ENCODE measurements around the gene PTPA. TPM values are rescaled to one million over a fixed set of nuclear protein-coding genes. Genes with fewer than 3 reads are reported as not detected.

The PTPA gene
- total RNA-seq, 1 experiment from 2014 or later = 76.2 TPM

- H3K4me3 Mint-ChIP-seq (ENCODE audit: low read depth, unreplicated experiment) = no peak overlapping the region
- no peak for DNase-seq
- no TSS peak for BruUV-seq (replicated peaks)
- H3K9me3 Mint-ChIP-seq (ENCODE audit: low read depth, unreplicated experiment) = no peaks in the 10 kb centered on the region
- H3K27me3 Mint-ChIP-seq (ENCODE audit: unreplicated experiment) = peaks cover 9% of the 10 kb centered on the region
- peaks cover 17% of the 10 kb centered on the region for H3K36me3 Mint-ChIP-seq (ENCODE audit: insufficient read depth, unreplicated experiment)
- CTCF ChIA-PET = no interaction called here
- H3K4me1 Mint-ChIP-seq (ENCODE audit: low read depth, unreplicated experiment) = no peaks in the 10 kb centered on the region
- H3K27ac Mint-ChIP-seq (ENCODE audit: unreplicated experiment) = no peak overlapping the region
- intact Hi-C loops (cut with micrococcal nuclease; ENCODE audit: unreplicated experiment) = no loop called here
- TF ChIP-seq CTCF (IDR thresholded peaks at IDR 0.05; ENCODE audit: unreplicated experiment) = no peak
Measured at GRCh38 chr9:129108083-129108804, 3.0 kb upstream of the PTPA start.

GRCh38 chr9:129108805-129109536, 2.2 kb upstream of the PTPA start:
- Mint-ChIP-seq H3K9me3 (ENCODE audit: low read depth, unreplicated experiment) (no peaks in the 10 kb centered on the region), H3K36me3 (ENCODE audit: insufficient read depth, unreplicated experiment) (peaks cover 17% of the 10 kb centered on the region), H3K4me1 (ENCODE audit: low read depth, unreplicated experiment) (no peaks in the 10 kb centered on the region), H3K27me3 (ENCODE audit: unreplicated experiment) (peaks cover 9% of the 10 kb centered on the region), H3K4me3 (ENCODE audit: low read depth, unreplicated experiment) (peak overlapping the region; percentile 79), H3K27ac (ENCODE audit: unreplicated experiment) (no peak overlapping the region)
- intact Hi-C loops (cut with micrococcal nuclease; ENCODE audit: unreplicated experiment) = no loop called here
- no peak for DNase-seq
- BruUV-seq (replicated peaks) = no TSS peak
- CTCF ChIA-PET = no interaction called here
- no peak for TF ChIP-seq CTCF (IDR thresholded peaks at IDR 0.05; ENCODE audit: unreplicated experiment)

DNA sequence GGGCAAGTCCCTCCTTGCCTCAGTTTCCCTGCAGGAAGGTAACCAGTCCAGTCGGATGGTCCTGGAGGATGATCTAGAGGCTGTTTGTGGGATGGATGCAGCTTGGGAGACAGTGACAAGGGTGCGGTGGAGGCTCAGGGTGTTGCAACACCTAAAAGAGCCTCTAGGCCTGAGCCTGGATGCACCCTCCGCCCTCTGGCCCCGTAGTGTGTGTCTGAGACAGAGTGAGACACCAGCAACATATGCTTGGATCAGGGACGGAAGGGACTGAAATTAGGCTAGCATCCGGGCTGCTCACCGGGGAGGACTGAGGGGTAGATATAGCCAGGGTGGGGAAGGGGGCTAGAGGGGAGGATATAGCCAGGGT, 1.7 kb upstream of the PTPA start:
- peaks cover 9% of the 10 kb centered on the region for H3K27me3 Mint-ChIP-seq (ENCODE audit: unreplicated experiment)
- no peak overlapping the region for H3K27ac Mint-ChIP-seq (ENCODE audit: unreplicated experiment)
- CTCF ChIA-PET = no interaction called here
- peak overlapping the region; percentile 79 for H3K4me3 Mint-ChIP-seq (ENCODE audit: low read depth, unreplicated experiment)
- intact Hi-C loops (cut with micrococcal nuclease; ENCODE audit: unreplicated experiment) = no loop called here
- BruUV-seq (replicated peaks) = no TSS peak
- DNase-seq = no peak
- H3K9me3 Mint-ChIP-seq (ENCODE audit: low read depth, unreplicated experiment) = no peaks in the 10 kb centered on the region
- H3K36me3 Mint-ChIP-seq (ENCODE audit: insufficient read depth, unreplicated experiment) = peaks cover 17% of the 10 kb centered on the region
- H3K4me1 Mint-ChIP-seq (ENCODE audit: low read depth, unreplicated experiment) = peaks cover under 1% of the 10 kb centered on the region
- no peak for TF ChIP-seq CTCF (IDR thresholded peaks at IDR 0.05; ENCODE audit: unreplicated experiment)

DNA sequence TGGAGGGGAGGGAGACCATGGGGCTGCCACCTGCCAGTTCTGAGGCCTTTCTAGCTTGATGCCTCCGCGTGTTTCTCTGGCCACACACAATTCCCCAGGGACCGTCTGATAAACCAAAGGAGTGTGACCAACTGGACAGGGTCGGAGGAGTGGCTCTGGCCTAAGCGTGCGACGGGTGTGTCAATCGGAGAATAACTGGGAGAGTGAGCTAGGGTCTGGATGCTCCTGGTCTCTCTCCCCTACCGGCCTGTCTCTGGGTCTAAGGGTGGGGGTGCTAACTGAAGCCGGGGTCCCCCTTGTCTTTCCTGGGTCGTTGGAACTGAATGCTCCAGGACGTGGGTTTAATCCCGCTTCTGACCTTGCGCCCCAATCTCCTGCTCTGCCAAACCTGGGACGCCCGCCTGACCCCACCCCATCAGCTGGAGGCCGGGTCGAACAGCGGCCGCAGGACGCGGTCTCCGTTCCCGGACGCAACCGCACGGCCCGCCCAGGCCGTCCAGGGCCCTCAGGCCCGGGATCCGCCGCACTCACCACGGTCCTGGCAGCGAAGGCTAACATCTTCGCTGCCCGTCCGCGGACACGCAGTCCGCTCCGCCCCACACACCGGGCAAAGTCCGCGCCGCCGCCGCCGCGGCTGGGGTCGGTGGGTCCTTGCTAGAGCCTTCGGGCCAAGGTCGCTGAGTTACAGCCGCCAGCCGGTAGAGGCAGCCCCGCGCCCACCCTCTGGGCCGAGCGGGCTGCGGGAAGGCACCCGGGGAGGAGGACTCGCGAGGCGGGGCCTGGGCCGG, 1.1 kb upstream of the PTPA start:
- Mint-ChIP-seq H3K27ac (ENCODE audit: unreplicated experiment) (no peak overlapping the region), H3K9me3 (ENCODE audit: low read depth, unreplicated experiment) (no peaks in the 10 kb centered on the region), H3K4me3 (ENCODE audit: low read depth, unreplicated experiment) (peak overlapping the region; percentile 79), H3K36me3 (ENCODE audit: insufficient read depth, unreplicated experiment) (peaks cover 17% of the 10 kb centered on the region), H3K27me3 (ENCODE audit: unreplicated experiment) (peaks cover 9% of the 10 kb centered on the region), H3K4me1 (ENCODE audit: low read depth, unreplicated experiment) (peaks cover 7% of the 10 kb centered on the region)
- CTCF ChIA-PET = no interaction called here
- DNase-seq = no peak
- no TSS peak for BruUV-seq (replicated peaks)
- intact Hi-C loops (cut with micrococcal nuclease; ENCODE audit: unreplicated experiment) = no loop called here
- TF ChIP-seq CTCF (IDR thresholded peaks at IDR 0.05; ENCODE audit: unreplicated experiment) = no peak

All from Calu3 (cell line).